Skeletal muscle satellite cell (primary cell): ENCODE measurements around the gene ART4.

Source experiments
- H3K27me3 ChIP-seq: 2 replicates; pipeline ENCODE4 v1.7.0; 2013; ENCODE audit warnings: low read length; ENCODE audit not compliant: control insufficient read depth, insufficient read depth
- H3K36me3 ChIP-seq: 2 replicates; pipeline ENCODE4 v1.7.0; 2013; ENCODE audit warnings: mild to moderate bottlenecking, control low read depth, low read length; ENCODE audit not compliant: insufficient read depth
- H3K4me1 ChIP-seq: 2 replicates; pipeline ENCODE4 v1.7.0; 2013; ENCODE audit warnings: low read length; ENCODE audit not compliant: control insufficient read depth, insufficient read depth
- H3K4me2 ChIP-seq: 2 replicates; pipeline ENCODE4 v1.7.0; 2013; ENCODE audit warnings: mild to moderate bottlenecking, low read length
- H3K4me3 ChIP-seq: 2 replicates; pipeline ENCODE4 v1.7.0; 2013; ENCODE audit warnings: low read length
- H3K9ac ChIP-seq: 2 replicates; pipeline ENCODE4 v1.7.0; 2013; ENCODE audit warnings: mild to moderate bottlenecking, low read depth, low read length, moderate library complexity
- H3K9me3 ChIP-seq: replicated peaks from 2 replicates; pipeline ENCODE4 v1.7.0; 2013; ENCODE audit warnings: mild to moderate bottlenecking, control low read depth, low read length

ART4 gene

GRCh38 chr12:14833952-14834351 is 9.4 kb downstream of the ART4 start:
- no peaks in the 10 kb centered on the region for H3K9me3 ChIP-seq
- peaks cover 30% of the 10 kb centered on the region for H3K4me1 ChIP-seq
- no peak overlapping the region for H3K4me3 ChIP-seq
- no peaks in the 10 kb centered on the region for H3K27me3 ChIP-seq
- H3K36me3 ChIP-seq = no peaks in the 10 kb centered on the region
- no peak overlapping the region for H3K9ac ChIP-seq
- no peak overlapping the region for H3K4me2 ChIP-seq

- no peak overlapping the region for H3K4me2 ChIP-seq
- H3K27me3 ChIP-seq = no peaks in the 10 kb centered on the region
- H3K9me3 ChIP-seq = no peaks in the 10 kb centered on the region
- no peaks in the 10 kb centered on the region for H3K36me3 ChIP-seq
- H3K4me1 ChIP-seq = peaks cover 30% of the 10 kb centered on the region
- H3K4me3 ChIP-seq = no peak overlapping the region
- H3K9ac ChIP-seq = no peak overlapping the region
These were observed 10.0 kb downstream of the ART4 start for GRCh38 chr12:14833336-14833735.

GRCh38 chr12:14828892-14829291 is 14.4 kb downstream of the ART4 start:
- peaks cover 10% of the 10 kb centered on the region for H3K4me1 ChIP-seq
- H3K4me3 ChIP-seq = no peak overlapping the region
- no peaks in the 10 kb centered on the region for H3K27me3 ChIP-seq
- no peak overlapping the region for H3K4me2 ChIP-seq
- H3K9me3 ChIP-seq = no peaks in the 10 kb centered on the region
- no peak overlapping the region for H3K9ac ChIP-seq
- H3K36me3 ChIP-seq = no peaks in the 10 kb centered on the region

GRCh38 chr12:14827043-14827442 is 16.3 kb downstream of the ART4 start:
- H3K9ac ChIP-seq = no peak overlapping the region
- no peaks in the 10 kb centered on the region for H3K36me3 ChIP-seq
- H3K4me2 ChIP-seq = no peak overlapping the region
- H3K9me3 ChIP-seq = no peaks in the 10 kb centered on the region
- H3K4me1 ChIP-seq = peaks cover 7% of the 10 kb centered on the region
- H3K27me3 ChIP-seq = no peaks in the 10 kb centered on the region
- no peak overlapping the region for H3K4me3 ChIP-seq

- no peak overlapping the region for H3K9ac ChIP-seq
- H3K36me3 ChIP-seq = no peaks in the 10 kb centered on the region
- no peaks in the 10 kb centered on the region for H3K9me3 ChIP-seq
- no peak overlapping the region for H3K4me3 ChIP-seq
- peaks cover 7% of the 10 kb centered on the region for H3K4me1 ChIP-seq
- H3K4me2 ChIP-seq = no peak overlapping the region
- no peaks in the 10 kb centered on the region for H3K27me3 ChIP-seq
These were observed 16.8 kb downstream of the ART4 start for GRCh38 chr12:14826491-14826890.

GRCh38 chr12:14825256-14825655 is 18.1 kb downstream of the ART4 start:
- Histone ChIP-seq H3K4me2 (no peak overlapping the region), H3K36me3 (no peaks in the 10 kb centered on the region), H3K9me3 (no peaks in the 10 kb centered on the region), H3K4me3 (no peak overlapping the region), H3K9ac (no peak overlapping the region), H3K4me1 (peaks cover 7% of the 10 kb centered on the region), H3K27me3 (no peaks in the 10 kb centered on the region)

GRCh38 chr12:14824012-14824634 is 19.2 kb downstream of the ART4 start:
- peaks cover 7% of the 10 kb centered on the region for H3K4me1 ChIP-seq
- H3K36me3 ChIP-seq = no peaks in the 10 kb centered on the region
- H3K4me3 ChIP-seq = no peak overlapping the region
- H3K9me3 ChIP-seq = no peaks in the 10 kb centered on the region
- H3K4me2 ChIP-seq = no peak overlapping the region
- H3K9ac ChIP-seq = no peak overlapping the region
- no peaks in the 10 kb centered on the region for H3K27me3 ChIP-seq

- Histone ChIP-seq H3K9me3 (no peaks in the 10 kb centered on the region), H3K4me1 (no peaks in the 10 kb centered on the region), H3K4me3 (no peak within 1 kb of the TSS), H3K4me2 (no peak within 1 kb of the TSS), H3K36me3 (no peaks in the 10 kb centered on the region), H3K9ac (no peak within 1 kb of the TSS), H3K27me3 (no peaks in the 10 kb centered on the region)
These were observed 29.3 kb downstream of the ART4 start, which contains the start of gene SMCO3 for GRCh38 chr12:14814014-14814413. Gene SMCO3 (minus strand): TSS chr12:14814182. CDS start chr12:14806680, 7,502 bp downstream.

- no peaks in the 10 kb centered on the region for H3K9me3 ChIP-seq
- H3K36me3 ChIP-seq = no peaks in the 10 kb centered on the region
- H3K4me3 ChIP-seq = no peak overlapping the region
- H3K4me1 ChIP-seq = no peaks in the 10 kb centered on the region
- no peak overlapping the region for H3K4me2 ChIP-seq
- H3K27me3 ChIP-seq = no peaks in the 10 kb centered on the region
- H3K9ac ChIP-seq = no peak overlapping the region
These were observed 31.8 kb downstream of the ART4 start for GRCh38 chr12:14811486-14811885.

GRCh38 chr12:14810953-14811483 is 32.3 kb downstream of the ART4 start:
- Histone ChIP-seq H3K36me3 (no peaks in the 10 kb centered on the region), H3K27me3 (no peaks in the 10 kb centered on the region), H3K4me2 (no peak overlapping the region), H3K9ac (no peak overlapping the region), H3K4me1 (no peaks in the 10 kb centered on the region), H3K4me3 (no peak overlapping the region), H3K9me3 (no peaks in the 10 kb centered on the region)

- no peak overlapping the region for H3K4me3 ChIP-seq
- no peak overlapping the region for H3K9ac ChIP-seq
- H3K4me2 ChIP-seq = no peak overlapping the region
- no peaks in the 10 kb centered on the region for H3K4me1 ChIP-seq
- no peaks in the 10 kb centered on the region for H3K36me3 ChIP-seq
- no peaks in the 10 kb centered on the region for H3K27me3 ChIP-seq
- no peaks in the 10 kb centered on the region for H3K9me3 ChIP-seq
These were observed 33.0 kb downstream of the ART4 start for GRCh38 chr12:14810167-14810952.

- H3K4me3 ChIP-seq = peak overlapping the region; percentile 85
- H3K36me3 ChIP-seq = peaks cover 10% of the 10 kb centered on the region
- H3K4me1 ChIP-seq = peaks cover 16% of the 10 kb centered on the region
- H3K27me3 ChIP-seq = no peaks in the 10 kb centered on the region
- no peaks in the 10 kb centered on the region for H3K9me3 ChIP-seq
- H3K9ac ChIP-seq = peak overlapping the region; percentile 97
- peak overlapping the region; percentile 81 for H3K4me2 ChIP-seq
These were observed 39.5 kb downstream of the ART4 start for GRCh38 chr12:14803830-14804160.
